ENCODE measurements around the gene PPWD1. TPM values are rescaled to one million over a fixed set of nuclear protein-coding genes. Genes with fewer than 3 reads are reported as not detected.

The PPWD1 gene
- total RNA-seq, 2 experiments from 2014 or later: 51.5 to 54.3 TPM

GRCh38 chr5:65544473-65544872 lies 18.6 kb upstream of the PPWD1 start:
- no peak for DNase-seq (ENCODE audit: low spot score)
- H4K20me1 ChIP-seq (ENCODE audit: insufficient read depth, low read length): no peaks in the 10 kb centered on the region
- no TSS peak for BruUV-seq (replicated peaks)
- H3K9me2 ChIP-seq (ENCODE audit: insufficient read depth, low read length): no peaks in the 10 kb centered on the region
- ChIA-PET CTCF (ENCODE audit: unreplicated experiment) (no interaction called here), POLR2A (interaction anchor here (1.0 to 1.3 kb wide), 2 partner anchors 12 to 63 kb away, joined by 3 to 8 read pairs; no protein-coding TSS in a partner anchor)
- H3K9me3 ChIP-seq (ENCODE audit: low read length): no peaks in the 10 kb centered on the region
- no peak overlapping the region for H3K4me2 ChIP-seq (ENCODE audit: low read length)
- no peak overlapping the region for H3K4me3 ChIP-seq (ENCODE audit: low read depth, low read length, poor library complexity, severe bottlenecking)
- H3K4me1 ChIP-seq (ENCODE audit: insufficient read depth, low read length, poor library complexity, severe bottlenecking): no peaks in the 10 kb centered on the region
- intact Hi-C loops (cut with micrococcal nuclease; ENCODE audit: unreplicated experiment): no loop called here
- peaks cover 98% of the 10 kb centered on the region for H3K36me3 ChIP-seq (ENCODE audit: insufficient read depth, low read length)
- H2AFZ ChIP-seq (ENCODE audit: low read length): no peak overlapping the region
- H3K27ac ChIP-seq (ENCODE audit: low read depth, low read length, poor library complexity, severe bottlenecking): no peak overlapping the region
- no peaks in the 10 kb centered on the region for H3K79me2 ChIP-seq (ENCODE audit: insufficient read depth, low read depth, low read length)
- TF ChIP-seq CTCF (conservative IDR thresholded peaks at IDR 0.05; ENCODE audit: low read length) (no peak), EZH2phosphoT487 (IDR thresholded peaks at IDR 0.05; ENCODE audit: borderline replicate concordance, low read depth, low read length) (no peak)

- Histone ChIP-seq H3K4me2 (ENCODE audit: low read length) (no peak overlapping the region), H3K4me1 (ENCODE audit: insufficient read depth, low read length, poor library complexity, severe bottlenecking) (no peaks in the 10 kb centered on the region), H2AFZ (ENCODE audit: low read length) (no peak overlapping the region), H4K20me1 (ENCODE audit: insufficient read depth, low read length) (no peaks in the 10 kb centered on the region), H3K79me2 (ENCODE audit: insufficient read depth, low read depth, low read length) (no peaks in the 10 kb centered on the region), H3K27ac (ENCODE audit: low read depth, low read length, poor library complexity, severe bottlenecking) (no peak overlapping the region), H3K36me3 (ENCODE audit: insufficient read depth, low read length) (peaks cover 99% of the 10 kb centered on the region), H3K9me2 (ENCODE audit: insufficient read depth, low read length) (no peaks in the 10 kb centered on the region), H3K9me3 (ENCODE audit: low read length) (no peaks in the 10 kb centered on the region), H3K4me3 (ENCODE audit: low read depth, low read length, poor library complexity, severe bottlenecking) (no peak overlapping the region)
- ChIA-PET CTCF (ENCODE audit: unreplicated experiment) (no interaction called here), POLR2A (interaction anchor here (1.7 kb wide), 1 partner anchor 10 kb away, joined by 11 read pairs; no protein-coding TSS in a partner anchor)
- DNase-seq (ENCODE audit: low spot score): no peak
- intact Hi-C loops (cut with micrococcal nuclease; ENCODE audit: unreplicated experiment): no loop called here
- TF ChIP-seq CTCF (conservative IDR thresholded peaks at IDR 0.05; ENCODE audit: low read length) (no peak), EZH2phosphoT487 (IDR thresholded peaks at IDR 0.05; ENCODE audit: borderline replicate concordance, low read depth, low read length) (no peak)
- BruUV-seq (replicated peaks): no TSS peak
Measured at GRCh38 chr5:65546141-65546540, 17.0 kb upstream of the PPWD1 start.

- no peaks in the 10 kb centered on the region for H4K20me1 ChIP-seq (ENCODE audit: insufficient read depth, low read length)
- H3K9me3 ChIP-seq (ENCODE audit: low read length): no peaks in the 10 kb centered on the region
- no peak overlapping the region for H2AFZ ChIP-seq (ENCODE audit: low read length)
- TF ChIP-seq CTCF (conservative IDR thresholded peaks at IDR 0.05; ENCODE audit: low read length): no peak
- TF ChIP-seq EZH2phosphoT487 (IDR thresholded peaks at IDR 0.05; ENCODE audit: borderline replicate concordance, low read depth, low read length): no peak
- peaks cover 93% of the 10 kb centered on the region for H3K36me3 ChIP-seq (ENCODE audit: insufficient read depth, low read length)
- ChIA-PET CTCF (ENCODE audit: unreplicated experiment) (no interaction called here), POLR2A (no interaction called here)
- intact Hi-C loops (cut with micrococcal nuclease; ENCODE audit: unreplicated experiment): no loop called here
- H3K27ac ChIP-seq (ENCODE audit: low read depth, low read length, poor library complexity, severe bottlenecking): no peak overlapping the region
- H3K4me2 ChIP-seq (ENCODE audit: low read length): no peak overlapping the region
- no peak overlapping the region for H3K4me3 ChIP-seq (ENCODE audit: low read depth, low read length, poor library complexity, severe bottlenecking)
- no peaks in the 10 kb centered on the region for H3K9me2 ChIP-seq (ENCODE audit: insufficient read depth, low read length)
- BruUV-seq (replicated peaks): no TSS peak
- no peak for DNase-seq (ENCODE audit: low spot score)
- peaks cover 9% of the 10 kb centered on the region; the same call in 1 of the 2 replicates for H3K79me2 ChIP-seq (ENCODE audit: insufficient read depth, low read depth, low read length)
- H3K4me1 ChIP-seq (ENCODE audit: insufficient read depth, low read length, poor library complexity, severe bottlenecking): no peaks in the 10 kb centered on the region
Measured at GRCh38 chr5:65548281-65548680, 14.8 kb upstream of the PPWD1 start.

Data from OCI-LY7 (cell line).